ENCODE data around the gene SATB2.

SATB2 gene

DNA sequence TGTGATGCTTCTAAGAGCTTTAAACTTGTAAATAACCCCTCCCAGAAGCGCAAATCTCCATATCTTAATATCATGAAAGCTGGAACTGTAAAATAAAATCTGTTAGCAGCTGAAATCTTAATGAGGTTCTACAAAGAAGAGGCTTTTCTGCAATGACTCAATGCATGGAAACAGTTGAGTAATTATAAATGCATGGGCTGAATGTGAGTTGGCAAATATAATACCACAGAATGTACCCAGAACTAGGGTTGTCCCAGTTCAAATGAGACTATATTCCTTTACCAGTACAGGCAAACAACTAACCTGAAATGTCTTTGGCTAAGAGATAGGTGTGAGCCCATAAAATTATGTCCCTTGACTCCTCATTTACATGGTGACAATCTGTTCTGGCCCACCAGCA lies 52.9 kb downstream of the SATB2 start:
- no peak for DNase-seq

DNA sequence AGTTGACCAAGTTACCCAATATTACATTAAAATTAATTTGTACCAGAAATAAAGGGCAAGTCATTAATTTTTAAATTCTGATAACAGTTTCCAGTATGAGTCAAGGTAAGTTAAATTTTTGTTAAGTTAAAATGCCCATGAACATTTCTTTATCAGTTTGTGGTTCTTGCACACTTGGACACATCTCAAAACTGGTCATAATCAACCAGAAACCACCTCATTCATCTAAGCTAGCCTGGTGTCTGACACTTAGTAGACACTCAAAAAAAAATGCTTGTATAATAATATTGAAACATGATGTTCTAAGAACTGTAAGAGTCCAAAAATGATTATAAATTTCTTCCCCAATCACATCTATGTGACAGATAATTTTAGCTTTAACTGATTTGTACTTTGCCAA lies 62.4 kb downstream of the SATB2 start:
- no peak for DNase-seq

DNA sequence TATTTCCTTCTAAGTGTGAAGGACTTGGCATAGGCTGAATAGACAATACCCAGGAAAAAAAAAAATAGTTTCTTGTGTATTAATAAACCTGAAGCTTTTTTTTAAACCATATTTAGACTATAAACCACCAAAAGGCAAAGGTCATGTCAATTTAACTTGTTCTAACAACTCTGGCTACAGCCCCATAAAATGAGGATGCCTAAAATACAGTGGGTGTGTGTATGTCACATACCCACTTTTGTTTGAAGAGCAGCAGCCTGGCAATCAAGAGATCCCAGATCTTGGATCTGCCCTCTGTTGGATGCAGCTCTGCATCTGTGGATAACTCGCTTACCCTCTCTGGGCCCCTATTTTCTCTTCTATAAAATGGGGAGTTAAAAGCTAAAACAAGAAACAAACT lies 65.4 kb downstream of the SATB2 start:
- DNase-seq: no peak

DNA sequence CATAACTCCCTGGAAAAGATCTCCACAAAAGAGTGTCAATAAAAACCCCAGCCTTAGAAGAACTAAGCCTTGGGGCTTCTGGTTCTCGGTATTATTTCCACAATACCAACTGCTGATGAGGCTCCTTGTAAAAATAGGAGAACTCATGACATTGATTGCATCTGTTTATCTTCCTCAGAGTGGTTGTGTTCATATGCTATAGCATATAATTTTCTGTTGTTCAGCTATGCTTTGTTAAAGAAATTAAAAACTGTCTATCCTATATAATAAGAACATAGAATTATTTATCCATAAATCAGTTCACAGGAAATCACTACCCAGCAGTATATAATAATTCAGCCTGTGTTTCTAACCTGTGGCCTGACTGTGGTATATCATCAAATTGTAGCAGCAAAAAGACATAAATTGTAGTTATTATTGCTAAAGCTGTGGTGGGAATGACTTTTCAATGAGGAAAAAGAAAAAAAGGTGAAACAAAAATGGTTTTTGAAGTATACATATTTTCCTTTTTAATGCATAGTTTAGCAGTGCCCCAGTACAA lies 68.9 kb downstream of the SATB2 start:
- DNase-seq: no peak

DNA sequence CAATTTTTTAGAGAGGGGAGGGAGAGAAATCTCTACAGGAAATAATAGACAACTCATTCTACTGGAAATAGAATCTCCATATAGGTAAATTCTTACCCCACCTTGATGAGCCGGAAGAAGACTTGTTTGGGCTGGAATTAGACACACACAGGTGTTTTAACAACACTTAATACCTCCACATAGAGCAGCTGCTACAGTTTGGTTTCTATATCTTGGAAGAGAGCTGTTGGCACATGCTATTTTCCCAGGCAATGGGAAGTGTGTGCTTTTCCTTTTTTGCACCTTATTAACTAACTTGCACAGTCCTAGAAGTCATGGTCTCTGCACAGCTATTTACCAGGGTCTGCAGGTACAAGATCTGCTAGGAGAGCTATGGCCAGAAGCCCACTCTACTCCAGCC lies 73.7 kb downstream of the SATB2 start:
- no peak for DNase-seq

DNA sequence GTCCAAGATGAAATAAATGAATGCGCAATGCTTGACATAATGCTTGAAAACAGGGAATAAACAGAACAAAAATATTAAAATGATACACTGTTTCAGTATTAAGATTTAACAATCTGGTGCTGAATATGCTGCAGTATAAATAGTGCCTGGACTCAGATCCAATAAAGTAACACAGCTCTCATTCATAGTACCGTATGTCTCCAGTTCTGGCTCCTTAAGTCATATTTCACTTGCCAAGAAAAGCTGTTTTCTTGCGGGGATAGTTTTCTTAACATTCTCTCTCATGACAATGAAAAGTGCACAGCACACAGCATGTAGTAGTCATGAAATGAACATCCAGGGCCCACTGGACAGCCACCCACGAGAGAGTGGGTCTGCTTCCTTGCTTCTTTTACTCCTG lies 74.7 kb downstream of the SATB2 start:
- no peak for DNase-seq

DNA sequence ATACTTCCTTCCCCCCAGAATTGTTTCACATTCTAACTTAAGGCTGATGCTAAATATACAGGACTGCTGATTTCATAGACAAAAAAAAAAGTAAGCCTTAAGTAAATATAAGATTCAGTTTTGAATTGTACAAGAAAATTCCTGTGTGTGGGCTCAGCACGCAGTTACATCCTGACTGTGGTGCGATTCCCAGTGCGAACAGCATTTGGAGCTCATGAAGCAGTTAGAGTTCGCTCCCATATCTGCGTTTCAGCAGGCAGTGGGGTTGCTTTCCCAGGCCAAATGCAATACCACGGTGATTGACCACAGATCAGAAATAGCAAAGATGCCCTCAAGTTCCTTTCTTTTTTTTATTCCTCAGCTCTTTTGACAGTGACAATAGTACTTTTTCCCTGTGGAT lies 75.6 kb downstream of the SATB2 start:
- no peak for DNase-seq

DNA sequence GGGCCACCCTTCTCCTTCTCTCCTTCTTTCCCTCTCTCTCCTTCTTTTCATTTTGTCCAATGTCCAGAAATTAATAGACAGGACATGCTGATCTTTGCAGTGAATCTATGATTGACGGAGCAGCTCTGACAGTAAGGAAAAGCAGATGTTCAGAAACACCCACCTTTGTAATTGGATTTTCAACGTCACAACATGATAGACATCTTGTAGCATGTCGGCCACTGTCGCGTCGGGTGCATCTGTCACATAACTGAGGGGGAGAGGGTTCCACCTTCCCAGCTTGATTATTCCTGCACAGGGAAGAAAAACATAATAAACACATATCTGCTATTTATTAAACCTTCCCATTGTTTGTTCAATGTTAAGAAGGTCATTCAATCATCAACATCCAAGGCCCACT lies 76.2 kb downstream of the SATB2 start:
- DNase-seq: no peak

DNA sequence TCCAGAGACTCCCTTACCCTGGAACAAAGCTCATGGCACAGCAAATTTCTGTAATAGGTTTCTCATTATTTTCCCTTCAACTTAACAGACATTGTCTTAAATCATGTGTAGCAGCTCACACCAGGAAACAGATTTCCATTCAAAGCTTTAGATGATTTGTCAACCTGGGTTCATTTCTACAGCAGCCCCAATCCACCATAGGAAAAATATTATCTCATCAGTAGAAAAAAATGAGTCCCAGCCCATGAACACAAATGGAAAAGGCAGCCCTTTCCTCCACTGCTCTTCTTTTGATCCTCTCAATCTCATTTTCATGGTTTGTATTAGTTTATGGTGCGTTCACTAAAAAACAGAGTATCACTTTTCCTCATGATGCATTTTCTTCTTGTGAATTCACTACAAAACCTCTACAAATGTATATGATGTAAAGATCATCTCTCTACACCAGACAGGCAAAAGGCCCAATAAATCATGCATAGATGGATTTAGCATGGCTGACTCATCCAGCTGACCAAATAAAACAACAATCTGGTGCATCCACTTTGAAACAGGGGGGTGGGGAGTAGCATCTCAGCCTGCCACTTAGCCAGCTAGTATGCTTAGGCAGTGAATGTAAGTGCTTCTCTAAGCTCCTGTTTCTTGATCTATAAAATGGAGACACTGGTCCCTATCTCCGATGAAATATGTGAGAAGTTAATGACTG lies 78.6 kb downstream of the SATB2 start:
- DNase-seq: no peak

DNA sequence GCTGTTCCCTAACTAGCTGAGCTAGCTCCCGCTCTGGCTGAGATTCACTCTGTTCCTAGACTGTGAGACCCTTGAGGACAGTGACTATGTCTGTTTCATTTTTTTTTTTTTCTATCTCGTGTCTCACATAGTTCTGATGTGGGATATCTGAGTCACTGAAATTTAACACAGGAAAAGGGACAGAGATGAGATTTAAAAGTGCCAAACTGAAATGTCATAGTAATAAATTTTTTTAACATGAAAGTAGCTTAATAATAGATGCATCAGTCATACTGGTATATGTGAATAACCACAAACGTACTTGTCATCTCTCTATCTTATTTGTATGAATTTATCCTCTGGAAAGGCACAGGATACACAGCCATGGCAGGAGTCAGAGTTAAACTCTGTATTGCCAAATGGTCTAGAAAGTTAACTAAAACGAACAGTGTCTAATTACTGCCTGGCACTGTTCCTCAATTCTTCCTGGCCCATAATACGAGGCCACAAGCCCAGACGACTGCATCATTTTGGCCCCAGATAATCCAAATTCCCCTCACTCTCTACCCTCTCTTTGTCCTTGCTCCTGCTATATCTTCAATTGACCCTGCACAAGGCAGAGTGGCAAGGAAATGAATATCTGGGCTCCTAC lies 87.5 kb downstream of the SATB2 start:
- no peak for DNase-seq

DNA sequence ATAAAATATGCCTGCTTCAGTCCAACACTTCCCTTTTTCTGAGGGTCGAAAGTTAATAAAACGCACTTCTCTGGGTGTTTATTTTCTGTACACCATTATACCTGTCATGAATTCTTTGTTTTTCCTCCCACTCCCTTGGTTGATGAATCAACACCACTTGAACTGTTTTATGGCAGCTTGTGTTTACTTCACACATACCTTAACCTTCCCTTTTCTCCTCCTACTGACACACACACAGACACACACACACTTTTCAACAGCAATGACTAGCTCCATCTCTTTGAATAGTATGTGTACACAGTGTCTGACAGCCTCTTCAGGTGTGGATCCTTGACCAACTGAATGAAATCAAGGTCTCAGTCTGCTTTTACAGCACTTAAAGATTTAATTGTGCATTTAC lies 91.3 kb downstream of the SATB2 start:
- DNase-seq: no peak

DNA sequence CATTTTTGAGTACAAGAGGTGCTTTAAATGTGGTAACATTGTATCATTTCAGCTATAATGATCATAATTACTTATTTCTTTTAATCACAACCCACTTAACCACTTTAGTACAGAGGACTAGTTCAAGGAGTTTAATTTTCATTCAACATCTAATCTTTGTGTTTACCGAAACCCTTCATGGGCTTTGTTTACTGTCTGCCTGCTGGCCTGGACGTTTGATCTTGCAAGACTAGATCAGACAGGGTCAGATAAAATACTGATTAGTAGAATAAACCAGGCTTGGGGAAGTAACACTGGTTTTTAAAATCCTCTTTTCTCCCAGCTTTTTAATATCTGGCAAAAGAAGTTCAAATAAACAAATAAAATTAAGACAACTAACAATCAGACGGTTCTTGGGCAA lies 93.6 kb downstream of the SATB2 start:
- DNase-seq: no peak

DNA sequence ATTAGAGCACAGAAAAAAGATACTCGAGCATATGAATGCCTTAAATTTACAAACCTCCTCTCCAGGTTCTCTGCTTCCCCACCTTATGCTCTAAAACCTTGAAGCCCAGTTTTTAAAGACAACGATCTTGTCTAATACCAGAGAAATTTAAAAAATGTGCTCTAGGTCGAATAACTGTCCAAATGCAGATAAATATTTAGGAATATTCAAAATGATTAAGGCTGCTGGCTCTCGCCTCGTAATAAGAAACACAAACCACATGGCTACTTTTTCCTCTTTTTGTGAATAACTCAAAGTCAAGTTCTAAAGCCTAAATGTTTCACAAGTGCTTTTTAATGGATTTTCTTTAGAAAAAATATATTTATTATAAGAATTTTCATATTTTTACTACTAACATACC lies 101.3 kb downstream of the SATB2 start:
- DNase-seq: no peak

DNA sequence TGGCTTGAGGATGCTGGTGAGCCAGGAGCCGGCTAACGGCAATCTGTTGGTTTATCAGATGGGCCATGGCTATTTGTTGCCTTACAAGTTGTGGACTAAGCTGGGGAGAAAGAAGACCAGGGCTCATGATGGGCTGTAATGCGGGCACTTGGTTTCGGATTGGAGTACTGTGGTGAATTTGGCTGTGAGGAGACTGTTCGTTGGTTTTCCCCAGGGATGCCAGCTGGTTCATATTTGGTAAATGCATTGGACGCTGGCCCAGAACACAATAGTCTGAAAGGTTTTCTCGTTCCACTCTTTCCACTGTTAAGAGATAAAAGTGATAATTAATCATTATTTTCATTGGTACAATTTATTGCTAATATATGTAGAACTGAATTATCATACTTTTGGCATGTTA lies 108.9 kb downstream of the SATB2 start:
- no peak for DNase-seq

DNA sequence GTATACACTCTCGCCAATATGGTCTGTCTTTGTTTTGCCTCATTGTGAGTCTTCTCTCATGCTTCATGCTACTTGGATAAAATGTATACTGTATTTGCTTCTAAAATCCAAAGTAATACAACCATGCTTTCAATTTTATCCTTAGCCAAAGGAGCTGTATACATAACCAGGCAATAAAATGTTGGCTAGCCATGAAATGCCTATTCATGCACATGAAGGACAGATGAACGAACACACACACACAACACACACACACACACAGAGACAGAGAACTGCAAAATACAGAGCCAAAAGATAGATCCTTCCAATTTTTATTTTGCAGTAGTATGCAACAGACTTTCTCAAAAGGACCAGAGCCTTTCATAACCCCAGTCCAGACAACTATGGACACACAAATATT lies 113.7 kb downstream of the SATB2 start:
- DNase-seq: no peak

DNA sequence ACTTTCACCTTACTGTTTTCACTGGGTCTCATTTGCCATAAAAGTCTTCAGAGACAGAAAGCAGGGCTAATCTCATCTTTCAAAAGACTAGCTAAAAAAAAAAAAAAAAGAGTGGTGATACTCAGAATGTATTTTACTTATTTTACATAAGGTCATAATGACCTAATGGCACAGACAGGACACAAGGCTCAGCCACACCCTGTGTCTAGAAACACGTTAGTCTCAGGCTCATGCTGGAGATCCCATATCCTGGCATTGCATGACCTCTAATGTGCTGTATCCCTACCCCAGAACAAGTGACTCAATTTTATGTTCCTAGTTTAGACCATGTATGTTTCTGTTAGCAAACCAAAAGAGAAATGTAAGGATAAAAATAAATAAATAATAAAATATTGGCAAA lies 115.4 kb downstream of the SATB2 start:
- no peak for DNase-seq

DNA sequence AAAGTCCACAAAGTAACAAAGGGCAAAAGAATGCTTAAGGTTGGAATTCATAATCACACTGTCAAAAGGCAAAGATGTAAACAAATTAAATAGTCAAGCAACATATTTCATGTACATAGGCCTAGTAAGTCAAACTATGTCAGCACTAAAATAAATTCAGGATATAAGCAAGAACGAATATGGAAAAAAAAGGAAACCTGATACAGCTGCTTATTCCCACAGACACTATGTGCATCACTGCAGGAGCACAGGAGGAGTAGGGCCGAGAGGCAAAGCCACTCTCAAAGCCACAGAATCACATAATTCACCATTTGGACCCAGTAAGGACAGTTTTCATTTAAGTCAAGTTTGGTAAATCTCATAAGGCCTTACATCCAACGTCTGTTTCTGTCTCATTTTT lies 116.6 kb downstream of the SATB2 start:
- DNase-seq: no peak

DNA sequence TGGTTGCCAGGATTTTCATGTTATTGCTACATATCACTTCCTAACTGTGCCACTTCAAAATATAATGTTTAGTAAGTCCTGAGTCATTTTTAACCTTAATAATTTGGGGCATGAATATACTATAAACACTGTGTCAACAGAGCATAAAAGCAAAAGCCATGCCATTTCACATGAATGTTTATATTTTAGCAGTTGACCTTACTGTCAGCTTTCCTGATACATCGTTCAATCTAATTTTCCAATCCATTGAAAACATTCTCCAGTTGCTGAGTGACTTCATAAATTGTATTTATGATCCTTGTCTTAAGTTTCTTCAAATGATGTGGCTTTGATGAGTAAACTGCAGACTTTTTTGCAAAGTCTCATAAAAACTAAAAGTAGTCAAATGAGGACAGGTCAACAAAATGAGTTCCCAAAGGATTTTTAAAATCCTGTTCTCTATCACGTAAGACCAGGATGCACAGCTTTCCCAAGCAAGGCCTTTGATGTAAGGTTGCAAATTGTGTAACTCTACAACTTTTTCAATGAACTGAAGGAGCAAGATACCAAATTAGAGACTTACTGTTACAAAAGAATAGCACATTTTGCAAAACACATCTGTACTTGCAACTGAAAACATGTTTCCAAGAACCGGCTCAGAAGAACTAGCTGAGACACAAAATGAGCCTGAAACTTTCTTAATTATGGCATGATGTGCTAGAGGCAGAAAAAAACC lies 117.7 kb downstream of the SATB2 start:
- no peak for DNase-seq

DNA sequence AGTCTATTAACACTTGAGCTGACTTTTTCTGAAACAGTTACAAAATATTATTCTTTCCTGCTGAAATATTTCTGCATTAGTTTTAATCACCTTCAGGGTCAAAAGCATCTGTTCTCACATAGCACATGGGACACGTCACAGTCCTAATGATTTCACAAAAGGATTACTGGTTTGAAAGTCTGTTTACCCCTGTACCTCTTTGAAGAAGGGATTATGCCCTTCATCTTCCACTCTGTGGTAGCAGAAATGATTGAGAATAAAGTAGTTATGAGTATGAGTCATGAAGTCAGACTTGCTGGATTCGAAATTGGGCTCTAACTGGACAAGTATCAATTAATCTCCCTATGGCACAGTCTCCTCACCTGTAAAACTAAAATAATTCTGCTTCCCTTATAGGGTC lies 121.2 kb downstream of the SATB2 start:
- DNase-seq: no peak

DNA sequence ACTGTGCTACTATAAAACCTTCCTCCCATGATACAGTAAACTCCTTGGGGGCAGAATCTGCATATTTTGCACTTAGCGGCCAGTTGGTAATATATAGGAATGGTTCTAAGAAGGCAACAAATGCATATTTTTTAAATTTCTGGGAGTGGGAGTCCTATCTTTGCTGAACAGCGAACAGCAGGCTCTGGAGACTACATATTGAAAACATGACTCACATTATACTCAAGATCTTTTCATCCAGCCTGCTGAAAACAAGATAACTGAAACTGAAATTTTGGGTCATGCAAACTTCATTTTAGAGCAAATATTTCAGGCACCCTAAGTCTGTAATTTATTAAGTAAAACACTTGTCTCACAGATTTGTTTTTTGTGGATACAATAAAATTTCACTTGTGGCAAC lies 122.2 kb downstream of the SATB2 start:
- no peak for DNase-seq

DNA sequence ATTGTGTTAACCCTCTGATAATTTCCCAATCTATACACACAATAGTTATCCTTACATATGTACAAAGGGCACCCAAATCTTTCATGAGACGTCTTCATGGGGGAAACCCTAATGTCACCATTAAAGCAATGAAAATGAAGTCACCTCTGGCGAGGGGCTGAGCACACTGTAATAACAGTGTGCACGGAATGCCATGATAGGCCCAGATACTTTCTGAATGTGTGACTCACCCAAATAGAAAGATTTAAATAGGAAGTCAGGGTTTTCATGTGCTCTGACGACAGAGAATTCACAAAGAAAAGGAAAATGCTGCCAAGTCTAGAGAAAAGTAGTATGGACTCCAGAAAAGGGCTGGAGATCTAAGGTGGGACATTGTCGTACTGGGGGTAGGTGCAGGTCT lies 128.3 kb downstream of the SATB2 start:
- no peak for DNase-seq

DNA sequence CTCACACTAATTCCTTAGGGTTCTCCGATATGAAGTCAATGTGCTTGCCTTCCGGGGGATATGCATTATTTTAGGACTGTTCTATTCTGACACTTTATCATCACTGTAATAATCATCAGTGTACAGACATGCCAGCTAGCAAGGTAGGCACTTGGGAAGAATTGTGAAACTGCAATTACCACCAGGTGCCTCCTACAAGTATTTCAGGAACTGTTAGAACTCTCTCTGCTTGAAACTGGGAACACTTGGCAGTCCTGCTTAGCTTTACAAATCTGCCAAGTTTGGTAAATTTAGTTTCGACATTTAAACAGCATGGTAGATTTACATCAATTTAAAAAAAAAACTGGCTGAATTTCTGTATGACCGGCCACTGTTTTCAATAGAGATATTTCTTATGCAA lies 128.7 kb downstream of the SATB2 start:
- DNase-seq: no peak

DNA sequence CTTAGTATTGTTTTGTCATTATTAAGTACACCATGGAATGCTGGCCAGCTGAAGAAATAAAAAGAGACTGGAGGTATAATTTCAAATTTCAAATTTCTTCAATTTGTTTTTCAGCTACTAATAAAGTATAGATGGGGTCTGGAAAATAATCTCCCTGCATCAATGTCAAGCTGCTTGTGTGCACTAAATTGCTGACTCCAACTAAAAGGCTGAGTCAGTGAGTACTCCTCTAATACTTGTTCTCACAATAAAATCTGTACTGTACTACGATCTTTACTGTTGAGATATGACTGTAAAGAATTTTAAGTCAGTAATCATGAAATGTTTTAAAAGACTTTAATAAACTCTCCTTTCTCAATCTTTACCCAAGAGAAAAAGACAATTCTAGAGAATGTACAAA lies 131.9 kb downstream of the SATB2 start:
- DNase-seq: no peak

DNA sequence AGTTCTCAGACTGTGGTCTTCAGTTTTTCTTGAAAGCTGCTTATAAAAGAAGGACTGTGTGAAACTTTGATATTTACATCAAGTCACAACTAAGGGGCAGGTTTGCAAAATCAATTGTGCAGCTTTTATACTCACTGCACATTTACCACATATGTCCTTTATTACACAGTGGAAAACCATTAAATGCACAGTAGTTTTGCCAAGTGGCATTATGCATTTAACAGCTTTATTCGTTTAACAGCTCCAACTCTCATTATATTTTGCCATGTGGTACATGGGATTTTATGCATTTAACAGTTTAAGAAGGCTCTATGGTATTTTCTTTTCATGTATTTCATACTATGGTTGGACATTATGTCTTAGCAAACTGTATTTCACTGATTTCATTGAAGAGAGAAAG lies 135.6 kb downstream of the SATB2 start:
- no peak for DNase-seq
